GM19324 (cell line): ENCODE measurements around the gene SKI.

Experiments used
- ATAC-seq: cut with Tn5 transposase; IDR thresholded peaks from one replicate; pipeline ENCODE4 v1.9.1; 2021; ENCODE audit warnings: mild to moderate bottlenecking, moderate library complexity; ENCODE audit not compliant: unreplicated experiment, low FRiP score

SKI gene

GRCh38 chr1:2346691-2347408 lies 118.7 kb downstream of the SKI start:
- no peak for ATAC-seq

GRCh38 chr1:2347409-2347785 lies 119.3 kb downstream of the SKI start:
- no peak for ATAC-seq

GRCh38 chr1:2347896-2348295 lies 119.8 kb downstream of the SKI start:
- ATAC-seq, result no peak

GRCh38 chr1:2348346-2349325 lies 120.5 kb downstream of the SKI start:
- no peak for ATAC-seq

- ATAC-seq, result no peak
Observed at GRCh38 chr1:2349806-2350205, 121.7 kb downstream of the SKI start.

GRCh38 chr1:2350501-2350900 lies 122.4 kb downstream of the SKI start:
- ATAC-seq, result no peak

- ATAC-seq, result no peak
Observed at GRCh38 chr1:2350911-2351655, 123.0 kb downstream of the SKI start.

- ATAC-seq, result no peak
Observed at GRCh38 chr1:2351723-2352122, 123.6 kb downstream of the SKI start.

GRCh38 chr1:2352341-2352896 lies 124.3 kb downstream of the SKI start:
- no peak for ATAC-seq

- ATAC-seq, result no peak
Observed at GRCh38 chr1:2352897-2353550, 124.9 kb downstream of the SKI start.

GRCh38 chr1:2353551-2354438 lies 125.7 kb downstream of the SKI start:
- no peak for ATAC-seq

- ATAC-seq, result no peak
Observed at GRCh38 chr1:2354511-2355372, 126.6 kb downstream of the SKI start.

- ATAC-seq, result no peak
Observed at GRCh38 chr1:2355373-2356261, 127.5 kb downstream of the SKI start.

GRCh38 chr1:2356401-2356800 lies 128.3 kb downstream of the SKI start:
- ATAC-seq, result no peak

GRCh38 chr1:2356911-2357845 lies 129.1 kb downstream of the SKI start:
- ATAC-seq, result no peak

GRCh38 chr1:2358072-2358471 lies 130.0 kb downstream of the SKI start:
- ATAC-seq, result no peak
